ENCODE data around the gene KIF1C. TPM values are rescaled to one million over a fixed set of nuclear protein-coding genes. Genes with fewer than 3 reads are reported as not detected.

The KIF1C gene
- total RNA-seq, 1 donor from 2014 or later, result 22.1 TPM

- H3K4me1 ChIP-seq, result peaks cover 12% of the 10 kb centered on the region
- Mint-ChIP-seq H3K4me1 (peaks cover 7% of the 10 kb centered on the region), H3K9me3 (no peaks in the 10 kb centered on the region), H3K27me3 (ENCODE audit: insufficient read depth, low read depth) (no peaks in the 10 kb centered on the region), H3K36me3 (peaks cover 51% of the 10 kb centered on the region), H3K27ac (no peak overlapping the region), H3K4me3 (no peak overlapping the region)
- H3K9me3 ChIP-seq (ENCODE audit: low read depth), result no peaks in the 10 kb centered on the region
- H3K4me2 ChIP-seq, result no peak overlapping the region
- peaks cover 20% of the 10 kb centered on the region for H3K79me2 ChIP-seq (ENCODE audit: low read depth)
- no peak for DNase-seq (ENCODE audit: low spot score)
- no peak overlapping the region for H2AFZ ChIP-seq (replicated peaks)
- TF ChIP-seq EZH2phosphoT487 (IDR thresholded peaks at IDR 0.05) (no peak), EZH2 (IDR thresholded peaks at IDR 0.05) (no peak)
- TF ChIP-seq, protein P1, sequence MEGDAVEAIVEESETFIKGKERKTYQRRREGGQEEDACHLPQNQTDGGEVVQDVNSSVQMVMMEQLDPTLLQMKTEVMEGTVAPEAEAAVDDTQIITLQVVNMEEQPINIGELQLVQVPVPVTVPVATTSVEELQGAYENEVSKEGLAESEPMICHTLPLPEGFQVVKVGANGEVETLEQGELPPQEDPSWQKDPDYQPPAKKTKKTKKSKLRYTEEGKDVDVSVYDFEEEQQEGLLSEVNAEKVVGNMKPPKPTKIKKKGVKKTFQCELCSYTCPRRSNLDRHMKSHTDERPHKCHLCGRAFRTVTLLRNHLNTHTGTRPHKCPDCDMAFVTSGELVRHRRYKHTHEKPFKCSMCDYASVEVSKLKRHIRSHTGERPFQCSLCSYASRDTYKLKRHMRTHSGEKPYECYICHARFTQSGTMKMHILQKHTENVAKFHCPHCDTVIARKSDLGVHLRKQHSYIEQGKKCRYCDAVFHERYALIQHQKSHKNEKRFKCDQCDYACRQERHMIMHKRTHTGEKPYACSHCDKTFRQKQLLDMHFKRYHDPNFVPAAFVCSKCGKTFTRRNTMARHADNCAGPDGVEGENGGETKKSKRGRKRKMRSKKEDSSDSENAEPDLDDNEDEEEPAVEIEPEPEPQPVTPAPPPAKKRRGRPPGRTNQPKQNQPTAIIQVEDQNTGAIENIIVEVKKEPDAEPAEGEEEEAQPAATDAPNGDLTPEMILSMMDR (IDR thresholded peaks at IDR 0.05), result no peak
- H3K27ac ChIP-seq, result no peak overlapping the region
- H4K20me1 ChIP-seq (ENCODE audit: low read depth), result peaks cover 18% of the 10 kb centered on the region
- H3F3A ChIP-seq (ENCODE audit: low read depth), result no peaks in the 10 kb centered on the region
- no peak overlapping the region for H3K4me3 ChIP-seq
- H3K9ac ChIP-seq, result no peak overlapping the region
- H3K36me3 ChIP-seq, result peaks cover 4% of the 10 kb centered on the region
- H3K27me3 ChIP-seq, result no peaks in the 10 kb centered on the region
Observed at GRCh38 chr17:5003214-5003867, 5.6 kb downstream of the KIF1C start.

DNA sequence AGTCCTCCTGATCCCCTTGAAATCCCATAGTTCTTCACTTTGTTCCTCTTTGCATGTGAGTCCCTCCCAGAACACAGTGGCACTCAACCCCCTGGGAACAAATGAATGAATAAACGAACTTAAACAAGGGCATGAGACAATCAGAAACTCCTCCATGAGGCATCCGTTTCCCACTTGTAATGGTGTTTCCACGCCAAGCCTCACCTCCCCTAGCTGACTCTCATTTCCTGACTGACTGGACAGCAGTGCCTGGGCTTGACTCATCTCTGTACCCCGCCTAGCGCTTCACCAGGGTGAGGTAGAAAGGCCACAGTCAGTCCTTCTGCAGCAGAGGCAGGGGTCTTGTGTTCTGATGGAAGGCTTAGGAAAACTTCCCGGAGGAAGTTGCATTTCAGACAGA is 14.2 kb downstream of the KIF1C start:
- H3K27me3 ChIP-seq, result no peaks in the 10 kb centered on the region
- Mint-ChIP-seq H3K9me3 (no peaks in the 10 kb centered on the region), H3K4me3 (no peak overlapping the region), H3K27ac (no peak overlapping the region), H3K36me3 (peaks cover 34% of the 10 kb centered on the region), H3K4me1 (no peaks in the 10 kb centered on the region), H3K27me3 (ENCODE audit: insufficient read depth, low read depth) (peaks cover 3% of the 10 kb centered on the region)
- no peak overlapping the region for H3K27ac ChIP-seq
- H3K9ac ChIP-seq, result no peak overlapping the region
- H4K20me1 ChIP-seq (ENCODE audit: low read depth), result no peaks in the 10 kb centered on the region
- no peaks in the 10 kb centered on the region for H3K36me3 ChIP-seq
- H3K4me2 ChIP-seq, result no peak overlapping the region
- no peak for DNase-seq (ENCODE audit: low spot score)
- no peak overlapping the region for H3K4me3 ChIP-seq
- no peaks in the 10 kb centered on the region for H3K79me2 ChIP-seq (ENCODE audit: low read depth)
- TF ChIP-seq, protein P1 (IDR thresholded peaks at IDR 0.05), result no peak
- TF ChIP-seq EZH2phosphoT487 (IDR thresholded peaks at IDR 0.05) (no peak), EZH2 (IDR thresholded peaks at IDR 0.05) (no peak)
- H3K9me3 ChIP-seq (ENCODE audit: low read depth), result no peaks in the 10 kb centered on the region
- no peaks in the 10 kb centered on the region for H3F3A ChIP-seq (ENCODE audit: low read depth)
- no peak overlapping the region for H2AFZ ChIP-seq (replicated peaks)
- no peaks in the 10 kb centered on the region for H3K4me1 ChIP-seq

- H3K9me3 ChIP-seq (ENCODE audit: low read depth), result no peaks in the 10 kb centered on the region
- no peaks in the 10 kb centered on the region for H3K79me2 ChIP-seq (ENCODE audit: low read depth)
- Mint-ChIP-seq H3K4me1 (no peaks in the 10 kb centered on the region), H3K9me3 (no peaks in the 10 kb centered on the region), H3K27me3 (ENCODE audit: insufficient read depth, low read depth) (peaks cover 3% of the 10 kb centered on the region), H3K4me3 (no peak overlapping the region), H3K36me3 (peaks cover 24% of the 10 kb centered on the region), H3K27ac (no peak overlapping the region)
- TF ChIP-seq, protein P1 (IDR thresholded peaks at IDR 0.05), result no peak
- TF ChIP-seq EZH2 (IDR thresholded peaks at IDR 0.05) (no peak), EZH2phosphoT487 (IDR thresholded peaks at IDR 0.05) (no peak)
- H3K36me3 ChIP-seq, result no peaks in the 10 kb centered on the region
- H3K27ac ChIP-seq, result no peak overlapping the region
- no peaks in the 10 kb centered on the region for H4K20me1 ChIP-seq (ENCODE audit: low read depth)
- H3K9ac ChIP-seq, result no peak overlapping the region
- H3K4me1 ChIP-seq, result no peaks in the 10 kb centered on the region
- DNase-seq (ENCODE audit: low spot score), result no peak
- no peak overlapping the region for H3K4me2 ChIP-seq
- H2AFZ ChIP-seq (replicated peaks), result no peak overlapping the region
- no peaks in the 10 kb centered on the region for H3F3A ChIP-seq (ENCODE audit: low read depth)
- H3K27me3 ChIP-seq, result no peaks in the 10 kb centered on the region
- H3K4me3 ChIP-seq, result no peak overlapping the region
Observed at GRCh38 chr17:5014357-5014756, 16.6 kb downstream of the KIF1C start.

Data from neural progenitor cell (in vitro differentiated cells).